NCI-H2107 treated with DMSO at 0.1 percent for 48 hours (cell line): Measurements from ENCODE around the gene TMEM184B.

Experiments used
- DNase-seq: peaks from one replicate; lab custom pipeline; 2025; ENCODE audit not compliant: unreplicated experiment; lab: John Stamatoyannopoulos, UW

Gene TMEM184B

DNA sequence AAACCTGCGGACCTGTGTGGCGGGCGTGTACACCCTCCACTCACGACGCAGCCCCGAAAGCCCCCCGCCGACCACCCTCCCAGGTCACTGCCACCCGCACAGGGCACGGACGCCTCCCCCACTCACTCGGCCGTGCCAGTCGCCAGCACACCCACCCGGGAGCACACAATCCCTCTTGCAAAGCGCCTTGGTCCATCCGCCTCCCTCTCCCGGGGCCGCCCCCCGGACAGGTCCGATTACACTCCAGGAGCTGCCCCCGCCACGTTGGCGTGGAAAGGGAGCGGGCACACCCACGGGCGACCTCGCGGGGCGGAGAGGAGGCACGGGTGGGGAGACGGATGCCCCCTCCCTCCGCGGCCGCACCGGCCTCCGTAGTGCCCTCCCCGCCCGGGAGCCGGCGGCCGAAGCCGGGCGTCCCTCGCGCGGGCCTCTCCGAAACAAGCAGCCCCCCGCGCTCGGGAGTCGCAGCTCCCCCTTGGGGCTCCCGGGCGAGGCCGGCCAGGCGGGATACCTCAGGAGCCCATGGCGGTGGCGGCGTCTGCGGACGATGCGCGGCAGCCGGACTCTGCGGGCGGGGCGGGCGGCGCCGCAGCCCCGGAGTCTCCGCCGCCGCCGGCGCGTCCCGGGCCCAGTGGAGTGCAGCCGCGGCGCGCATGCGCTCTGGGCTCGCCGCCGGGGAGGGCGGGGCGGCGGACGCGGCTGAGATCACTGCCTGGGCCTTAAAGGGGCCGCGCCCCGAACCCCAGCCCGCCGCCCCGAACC lies at the start of gene TMEM184B:
Gene TMEM184B, minus strand, starts transcription at position 638 of the 762 bp plus-strand sequence. CDS start 25,049 bp downstream, outside the sequence.
- DNase-seq = peak; percentile 4

DNA sequence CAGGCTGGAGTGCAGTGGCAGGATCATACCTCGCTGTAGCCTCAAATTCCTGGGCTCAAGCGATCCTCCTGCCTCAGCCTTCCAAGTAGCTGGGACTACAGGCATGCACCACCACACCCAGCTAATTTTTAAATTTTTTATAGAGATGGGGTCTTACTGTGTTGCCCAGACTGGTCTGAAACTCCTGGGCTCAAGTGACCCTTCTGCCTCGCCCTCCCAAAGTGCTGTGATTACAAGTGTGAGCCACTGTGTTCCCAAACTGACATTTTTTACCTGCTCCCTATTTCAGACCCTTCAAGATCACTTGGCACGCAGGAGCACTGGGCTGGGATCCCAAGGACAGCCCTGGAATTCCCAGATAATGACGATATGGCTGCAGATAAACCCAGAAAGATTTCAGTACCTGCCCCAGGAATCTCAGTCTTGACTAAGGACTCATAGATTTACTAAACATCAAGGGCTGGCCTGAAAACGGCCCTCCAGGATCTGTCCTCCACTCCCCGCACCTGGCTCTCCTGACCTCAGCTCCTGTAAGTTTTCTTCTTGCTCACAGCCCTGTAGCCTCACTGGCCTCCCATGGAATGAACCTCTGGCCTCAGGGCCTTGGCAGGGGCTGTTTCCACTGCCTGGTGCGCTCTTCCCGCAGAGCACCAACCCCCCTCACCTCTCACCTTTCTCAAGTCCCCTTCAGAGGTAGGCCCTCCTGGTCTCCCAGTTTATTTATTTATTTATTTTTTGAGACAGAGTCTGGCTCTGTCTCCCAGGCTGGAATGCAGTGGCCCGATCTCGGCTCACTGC lies 48.0 kb upstream of the TMEM184B start:
- no peak for DNase-seq

DNA sequence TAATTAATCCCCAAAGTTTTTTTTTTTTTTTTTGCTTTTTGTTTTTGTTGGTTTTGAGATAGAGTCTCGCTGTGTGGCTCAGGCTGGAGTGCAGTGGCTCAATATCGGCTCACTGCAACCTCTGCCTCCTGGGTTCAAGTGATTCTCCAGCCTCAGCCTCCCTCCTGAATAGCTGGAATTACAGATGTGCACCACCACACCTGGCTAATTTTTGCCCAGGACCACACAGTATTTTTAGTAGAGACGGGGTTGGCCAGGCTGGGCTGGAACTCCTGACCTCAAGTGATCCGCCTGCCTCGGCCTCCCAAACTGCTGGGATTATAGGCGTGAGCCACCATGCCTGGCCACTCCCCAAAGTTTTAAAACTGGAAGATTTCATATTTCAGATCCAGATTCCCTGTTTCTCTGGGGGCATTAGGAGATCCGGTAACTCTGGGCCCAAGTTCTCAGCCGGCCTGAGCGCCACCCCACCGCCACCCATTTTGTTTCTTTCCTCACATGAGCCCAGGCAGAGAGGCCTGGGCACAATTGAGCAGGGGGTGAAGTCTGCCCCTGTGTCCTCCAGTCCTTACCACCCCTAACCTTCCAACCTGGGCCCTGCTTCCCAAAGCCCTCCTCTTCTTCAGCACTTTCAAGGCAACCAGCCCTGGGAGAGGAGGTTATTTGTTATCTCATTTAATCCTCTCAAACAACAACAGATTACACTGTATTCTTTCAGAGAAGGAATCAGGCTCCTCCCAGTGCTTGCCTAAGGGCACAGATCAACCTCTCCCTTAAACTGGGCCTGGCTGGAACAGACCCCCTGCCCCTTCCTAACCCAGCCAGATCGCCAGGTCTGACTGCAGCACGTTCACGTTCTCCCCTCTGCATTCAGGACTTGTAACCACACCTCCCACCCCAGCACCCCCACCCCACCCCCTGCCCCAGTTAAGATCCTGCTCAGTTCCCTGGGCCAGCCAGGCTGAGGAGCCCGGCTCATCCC lies 46.3 kb upstream of the TMEM184B start:
- DNase-seq = no peak

DNA sequence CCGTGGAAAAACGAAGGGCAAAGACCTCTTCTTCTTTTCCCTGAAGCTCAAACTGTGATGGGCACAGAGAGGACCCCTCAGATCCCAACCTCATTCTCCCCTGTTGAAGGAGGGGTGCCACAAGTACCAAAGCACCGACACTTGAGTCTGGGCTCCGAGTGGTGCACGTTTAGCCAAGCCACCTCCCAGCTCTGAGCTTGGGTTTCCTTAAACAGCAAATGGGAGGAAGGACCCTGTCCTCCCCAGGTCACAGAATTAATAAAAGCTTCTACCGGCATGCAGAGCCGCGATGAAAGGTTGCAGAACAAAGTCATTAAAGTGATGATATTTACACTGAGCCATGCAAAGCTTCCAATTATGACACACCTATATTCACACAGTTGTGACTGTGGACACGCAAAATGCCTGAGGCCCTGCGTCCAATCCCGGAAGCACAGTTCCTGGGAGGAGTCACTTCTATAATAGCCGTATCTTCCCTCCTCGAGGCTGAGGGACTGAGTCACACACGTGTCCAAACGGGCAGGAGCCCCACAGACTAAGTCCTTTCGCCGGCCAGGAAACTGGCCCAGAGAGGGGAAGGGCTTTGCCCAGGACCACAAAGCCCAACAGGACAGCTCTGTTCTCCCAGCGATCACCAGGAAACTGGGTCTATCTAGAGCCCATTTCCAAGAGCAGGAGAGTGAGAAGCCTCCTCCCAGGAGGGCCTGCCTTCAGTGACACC lies 45.3 kb upstream of the TMEM184B start:
- no peak for DNase-seq

DNA sequence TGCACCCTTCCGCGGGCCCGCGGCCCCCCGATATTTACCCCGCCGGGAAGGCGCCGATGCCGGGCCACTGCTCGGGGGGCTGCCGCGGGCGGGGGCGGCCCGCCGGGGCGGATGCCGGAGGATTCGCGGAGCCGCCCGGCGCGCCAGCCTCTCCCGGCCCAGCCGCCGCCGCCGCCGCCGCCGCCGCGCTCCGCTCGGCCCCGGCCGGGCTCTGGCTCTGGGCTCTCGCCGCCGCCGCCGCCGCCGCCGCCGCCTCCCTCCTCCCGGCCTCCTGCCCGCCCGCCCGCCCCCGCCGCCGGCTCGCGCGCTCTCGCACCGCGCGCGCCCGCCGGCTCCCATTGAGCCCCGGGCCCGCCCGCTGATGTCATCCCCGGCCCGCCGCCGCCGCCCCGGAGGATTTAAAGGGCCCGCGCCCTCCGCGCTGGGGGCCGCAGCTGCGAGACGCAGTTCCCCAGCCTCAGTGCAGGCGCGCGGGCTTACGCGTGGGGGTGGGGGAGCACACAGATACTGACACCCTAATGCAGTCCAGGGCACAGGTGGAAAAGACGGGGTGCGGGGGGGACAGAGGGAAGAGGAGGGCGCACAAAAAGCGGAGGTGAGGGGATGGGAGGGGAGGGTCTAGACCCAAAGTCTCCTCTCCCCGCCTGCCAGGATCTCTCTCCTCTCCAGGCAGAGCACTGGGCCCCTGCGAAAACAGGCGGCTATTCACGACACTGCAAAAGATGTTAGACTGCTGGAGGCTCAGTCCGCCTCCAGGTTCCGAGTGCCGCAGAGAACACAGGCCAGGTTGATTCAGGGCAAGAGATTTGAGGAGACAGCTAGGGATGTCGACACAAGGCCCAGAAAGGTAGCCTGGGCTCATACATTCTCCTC lies 44.5 kb upstream of the TMEM184B start, which contains the start of gene CSNK1E:
Gene CSNK1E, minus strand, starts transcription at position 312 of the 873 bp plus-strand sequence. CDS start 3,276 bp downstream, outside the sequence.
- DNase-seq = no peak

DNA sequence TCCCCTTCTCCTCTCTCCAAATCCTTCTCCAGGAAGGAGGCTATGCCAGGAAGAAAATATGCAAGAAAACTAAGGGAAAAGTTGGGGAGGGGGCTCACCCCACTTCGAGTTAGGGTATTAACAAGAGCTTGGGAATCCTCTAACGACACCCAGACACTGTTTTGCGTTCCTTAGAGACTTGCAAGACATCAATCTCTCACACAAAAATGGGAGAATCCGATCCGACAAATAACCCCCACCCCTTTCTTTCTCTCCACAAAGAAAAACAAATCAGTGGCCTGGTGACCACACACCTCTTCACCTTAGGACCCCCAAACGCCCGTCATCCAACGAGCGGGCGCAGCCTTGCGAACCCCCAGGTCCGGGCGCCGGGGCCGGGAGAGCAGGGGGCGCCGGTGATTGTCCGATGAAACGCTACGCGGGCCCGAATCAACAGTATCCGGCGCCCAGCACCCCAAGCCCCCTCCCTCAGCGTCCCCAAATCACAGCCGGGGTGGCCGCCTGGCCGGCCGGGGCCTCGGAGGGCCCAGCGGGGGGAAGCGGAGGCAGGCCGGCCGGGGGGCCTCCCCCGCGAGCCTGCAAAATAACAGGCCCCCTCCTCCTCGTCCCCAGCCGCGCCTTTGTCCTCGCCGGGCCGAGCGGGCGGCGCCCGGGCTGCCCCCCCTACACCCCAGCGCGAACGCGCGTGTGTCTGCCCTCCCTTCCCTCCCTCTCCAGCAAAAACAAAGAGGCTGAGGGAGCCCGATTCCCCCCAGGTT lies 43.7 kb upstream of the TMEM184B start:
- DNase-seq = no peak

DNA sequence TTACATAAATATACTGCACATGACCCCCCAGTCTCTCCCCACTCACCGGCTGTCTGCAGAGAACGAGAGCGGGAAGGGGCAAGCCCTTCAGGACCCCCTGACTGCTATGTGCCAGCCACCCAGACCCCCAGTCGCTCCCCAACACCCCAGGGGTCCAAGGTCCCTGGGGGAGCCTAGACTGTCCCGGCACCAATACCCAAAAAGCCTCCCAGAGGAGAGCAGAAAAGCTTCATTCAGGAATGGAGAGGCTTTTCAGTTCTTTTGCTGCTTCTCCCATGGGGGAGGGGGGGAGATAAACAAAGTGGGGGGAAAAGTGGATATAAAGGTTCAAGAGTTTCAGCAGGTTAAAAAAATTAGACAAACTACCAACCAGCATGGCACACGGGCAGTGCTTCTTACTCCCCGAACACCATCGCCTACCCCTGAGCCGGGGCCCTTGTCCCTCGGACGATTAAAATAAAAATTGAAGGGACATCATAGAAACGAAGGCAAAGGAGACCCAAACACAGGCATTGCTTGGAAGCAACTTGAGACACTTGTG lies 43.1 kb upstream of the TMEM184B start:
- no peak for DNase-seq

DNA sequence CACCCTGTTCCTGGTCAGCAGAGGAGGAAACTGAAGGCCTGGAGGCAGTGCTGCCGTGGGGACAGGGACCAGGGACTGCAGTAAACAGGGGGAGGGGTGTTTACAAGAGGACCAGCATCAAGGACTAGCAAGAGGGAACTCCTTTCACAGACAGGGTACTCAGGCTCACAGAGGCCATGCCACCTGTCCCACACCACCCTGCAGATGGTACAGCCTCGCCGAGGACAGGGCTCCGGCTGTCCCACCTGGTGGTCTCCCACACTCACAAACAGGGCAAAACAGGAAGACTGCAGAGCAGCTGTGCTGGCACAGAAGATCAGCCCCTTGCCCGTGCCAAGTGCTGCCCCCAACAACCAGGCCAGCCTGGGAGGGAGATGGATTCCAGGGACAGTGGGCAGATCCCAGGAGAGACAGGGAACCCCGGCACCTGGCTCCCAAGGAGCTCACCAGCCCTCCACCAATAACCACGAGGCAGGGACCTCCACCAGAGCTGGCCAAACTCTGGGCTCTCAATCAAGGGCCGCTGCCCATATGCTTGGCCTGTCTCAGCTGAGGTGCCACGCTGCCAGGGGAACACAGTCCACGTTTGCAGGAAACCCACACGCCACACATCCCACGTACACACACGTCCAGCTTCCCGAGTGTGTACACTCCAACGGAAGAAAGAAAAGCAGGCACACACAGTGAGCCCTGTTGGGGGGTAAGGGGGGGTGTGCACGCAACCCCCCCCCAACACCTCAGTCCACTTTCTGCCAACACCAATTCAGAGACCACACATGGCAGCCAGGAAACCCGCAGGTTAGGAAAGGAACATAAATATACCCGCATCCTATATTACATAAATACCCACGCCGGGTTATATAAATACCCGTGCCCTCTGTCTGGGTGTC lies 42.4 kb upstream of the TMEM184B start:
- no peak for DNase-seq

DNA sequence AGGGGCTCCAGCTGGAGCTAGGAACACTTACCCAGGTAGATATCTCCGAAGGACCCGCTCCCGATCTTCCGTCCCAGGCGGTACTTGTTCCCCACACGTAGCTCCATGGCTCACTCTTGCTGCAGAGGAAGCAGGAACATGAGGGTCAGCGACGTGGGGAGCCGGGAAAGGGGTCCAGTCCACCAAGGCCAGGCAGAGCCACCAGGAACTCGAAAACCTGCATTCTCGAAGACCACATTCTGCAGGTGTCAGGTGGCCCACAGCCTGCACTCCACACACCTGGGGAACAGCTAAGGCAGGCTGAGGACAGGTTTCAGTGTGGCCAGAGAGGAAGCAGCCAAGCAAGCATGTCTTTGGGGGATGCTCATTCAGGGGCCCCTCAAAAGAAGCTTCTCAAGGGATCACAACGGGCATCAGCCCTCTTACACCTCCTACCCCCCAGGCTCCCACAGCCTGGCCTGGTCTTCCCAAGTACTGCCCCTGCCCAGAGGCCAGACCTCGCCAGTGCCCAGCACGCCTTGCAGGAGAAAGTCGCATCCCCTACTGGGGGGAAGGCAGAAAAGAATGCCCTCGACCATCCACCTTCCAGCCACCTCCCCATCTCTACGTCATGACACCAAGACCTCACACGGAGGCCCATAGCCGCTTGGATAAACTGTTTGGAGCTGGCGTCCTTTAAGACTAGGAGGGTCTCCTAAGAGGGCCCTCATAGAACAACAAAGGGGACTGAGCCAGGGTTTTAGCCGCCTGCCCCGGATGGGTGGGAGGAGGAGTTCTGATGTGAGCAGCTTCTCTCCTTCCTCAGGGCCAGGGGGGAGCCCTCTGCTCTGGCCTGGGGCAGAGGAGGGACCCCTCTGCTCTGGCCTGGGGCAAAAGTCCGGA lies 41.5 kb upstream of the TMEM184B start:
- no peak for DNase-seq

DNA sequence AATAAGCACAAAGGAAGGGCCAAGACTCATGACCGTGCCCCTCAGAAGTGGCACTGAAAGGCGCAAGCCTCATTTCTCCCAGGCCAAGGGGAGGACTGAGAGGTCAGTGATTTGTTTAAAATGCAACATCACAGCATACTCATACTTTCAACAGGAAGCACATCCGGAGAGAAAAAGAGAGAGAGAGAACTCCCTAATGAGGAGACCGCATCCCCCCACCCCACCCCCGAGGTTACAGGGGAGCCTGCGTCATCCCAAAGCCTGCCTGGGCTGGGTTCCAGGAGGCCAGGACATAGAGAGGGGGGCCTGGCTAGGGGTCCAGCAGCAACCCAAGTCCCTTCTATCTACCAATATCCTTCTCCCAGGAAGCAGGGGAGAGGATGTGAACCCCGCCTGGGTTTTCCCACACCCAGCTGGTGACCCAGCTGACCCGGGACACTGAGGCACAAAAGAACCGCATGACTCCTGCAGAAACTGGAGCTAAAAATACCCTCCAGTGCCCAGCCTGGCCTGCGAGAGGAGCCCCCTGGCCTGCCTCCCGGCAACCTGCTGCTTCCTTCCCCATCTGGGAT lies 40.7 kb upstream of the TMEM184B start:
- DNase-seq = no peak

DNA sequence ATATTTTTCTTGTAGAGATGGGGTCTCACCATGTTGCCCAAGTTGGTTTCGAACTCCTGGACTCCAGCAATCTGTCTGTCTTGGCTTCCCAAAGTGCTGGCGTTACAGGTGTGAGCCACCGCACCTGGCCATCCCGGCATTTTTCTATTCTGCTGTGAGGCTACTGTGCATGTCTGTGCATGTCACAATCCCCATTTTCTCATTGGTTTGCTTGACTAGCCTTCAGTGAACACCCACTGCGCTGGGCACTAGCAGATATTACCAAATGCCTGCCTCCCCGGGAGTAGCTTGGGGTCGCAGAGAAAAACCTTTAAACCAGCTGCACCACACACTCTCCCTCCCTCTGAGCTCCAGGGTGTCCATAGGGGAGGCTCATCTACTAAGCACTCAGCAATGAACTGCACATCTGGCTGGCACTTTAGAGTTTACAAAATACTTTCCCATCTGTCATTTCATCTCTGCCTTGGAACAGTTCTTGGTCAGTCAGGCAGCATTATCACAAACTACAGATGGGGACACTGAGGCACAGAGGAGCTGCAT lies 39.5 kb upstream of the TMEM184B start:
- DNase-seq = no peak

DNA sequence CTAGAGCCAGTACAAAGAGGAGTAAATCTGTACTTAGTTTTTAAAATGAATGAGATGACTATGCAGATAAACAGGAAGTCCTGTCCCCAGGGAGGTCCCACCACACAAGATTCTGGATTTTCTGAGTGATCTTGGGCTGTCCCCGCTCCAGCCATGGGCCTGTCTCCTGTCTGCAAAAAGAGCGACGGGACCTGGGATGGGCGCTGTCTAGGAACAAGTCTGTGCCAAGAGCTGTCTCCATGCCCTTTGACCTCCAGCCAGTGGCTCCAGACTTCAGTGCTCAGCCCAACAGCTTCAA lies 38.5 kb upstream of the TMEM184B start:
- no peak for DNase-seq

DNA sequence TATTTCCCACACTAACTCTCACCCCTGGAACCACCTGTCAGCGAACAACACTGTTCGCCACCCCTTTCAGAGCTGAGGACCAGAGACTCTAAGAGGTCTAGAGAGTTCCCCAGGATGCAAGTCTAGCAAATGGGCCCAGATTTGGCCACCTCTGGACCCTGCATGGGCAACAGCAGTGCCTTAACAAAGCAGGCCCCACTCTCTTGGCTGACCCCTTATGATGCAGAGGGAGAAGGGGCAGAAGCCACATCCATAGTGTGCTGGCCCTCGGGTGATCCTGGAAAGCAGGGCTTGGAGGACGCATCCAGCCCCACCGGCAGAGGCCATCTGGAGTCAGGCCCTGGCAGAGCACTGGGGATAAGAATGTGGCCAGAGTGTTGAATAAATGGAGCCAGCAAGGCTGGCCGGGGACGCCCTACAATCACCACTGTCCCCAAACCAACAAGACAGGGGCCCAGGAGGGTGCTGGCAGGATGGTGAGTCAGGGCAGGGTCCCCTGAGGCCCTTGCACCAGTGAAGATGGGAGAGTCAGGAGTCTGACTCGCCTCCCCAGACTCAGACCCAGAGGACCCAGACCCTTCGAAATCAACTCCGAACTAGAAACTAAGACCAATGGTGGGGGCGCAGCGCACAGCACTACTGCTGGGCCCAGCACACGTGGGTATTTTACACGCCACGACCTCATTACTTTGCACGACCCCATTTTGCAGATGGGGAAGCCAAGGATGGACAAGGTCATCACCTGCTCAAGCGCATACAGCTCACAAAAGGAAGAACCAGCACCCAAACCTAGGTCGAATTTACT lies 37.9 kb upstream of the TMEM184B start:
- DNase-seq = no peak

DNA sequence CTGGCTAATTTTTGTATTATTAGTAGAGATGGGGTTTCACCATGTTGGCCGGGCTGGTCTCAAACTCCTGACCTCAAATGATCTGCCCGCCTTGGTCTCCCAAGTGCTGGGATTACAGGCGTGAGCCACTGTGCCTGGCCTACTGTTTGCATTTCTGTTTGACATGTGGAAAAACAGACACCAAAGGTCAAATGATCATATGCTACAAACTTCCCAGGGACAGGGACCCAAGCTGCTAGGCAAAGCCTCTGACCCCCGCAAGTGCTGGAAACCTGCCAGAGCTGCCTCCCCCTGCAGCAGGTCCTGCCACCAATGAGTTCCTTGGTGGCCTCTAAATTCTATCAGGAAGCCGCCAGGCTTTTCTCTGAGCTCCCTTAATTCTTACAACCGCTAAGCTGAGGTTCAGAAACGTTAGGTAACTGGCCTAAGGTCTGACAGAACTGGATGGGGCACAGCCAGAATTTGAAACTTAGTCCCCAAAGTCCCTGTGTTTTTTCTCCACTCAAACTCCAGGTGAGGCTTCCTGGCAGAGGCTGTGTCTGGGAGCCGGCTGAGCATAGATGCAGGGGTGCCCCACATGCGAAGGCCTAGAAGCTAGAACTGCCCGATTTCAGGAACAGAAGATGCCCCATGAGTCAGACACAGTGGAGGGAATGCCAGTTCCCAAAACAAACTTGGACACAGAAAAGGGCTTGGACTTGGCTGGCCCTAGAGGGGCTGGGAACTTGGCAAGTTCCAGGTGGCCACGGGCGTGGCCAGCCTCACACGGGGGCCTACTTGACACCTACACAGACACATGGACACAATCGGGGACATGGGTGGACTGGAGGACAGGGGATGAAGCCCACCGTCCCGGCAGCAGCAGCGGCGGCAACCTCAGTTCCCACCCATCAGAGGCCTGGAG lies 37.1 kb upstream of the TMEM184B start:
- no peak for DNase-seq
